ENCODE measurements around the gene FGD6. TPM values are rescaled to one million over a fixed set of nuclear protein-coding genes. Genes with fewer than 3 reads are reported as not detected.

Gene FGD6
- total RNA-seq, 4 donors from 2014 or later: 25.0 to 37.0 (median 32.1) TPM

DNA sequence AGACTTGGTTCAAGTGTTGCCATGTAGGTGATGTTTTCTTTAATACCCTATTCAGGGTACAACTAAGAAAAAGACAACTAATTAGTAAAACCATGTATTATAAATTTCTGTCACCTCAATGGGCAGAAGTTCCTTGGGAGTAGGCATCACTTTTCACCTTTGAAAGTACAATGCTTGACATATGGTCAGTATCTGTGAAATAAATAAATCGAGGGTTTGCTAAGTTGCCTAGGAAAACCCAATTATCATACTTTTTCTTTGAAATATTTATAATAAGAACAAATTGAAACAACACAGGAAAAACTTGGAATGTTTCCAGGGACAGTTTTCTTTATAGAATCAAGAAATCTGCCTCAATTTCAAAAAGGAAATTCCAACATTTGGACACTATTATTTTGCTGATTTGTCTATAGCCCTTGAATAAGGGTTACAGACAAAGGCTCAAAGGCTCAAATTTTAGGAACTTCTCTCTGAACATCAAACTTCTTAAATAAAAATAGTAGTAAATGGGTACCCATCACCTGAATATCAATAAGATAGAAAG is 13.7 kb downstream of the FGD6 start:
- WGBS, 2 donors (ENCODE audit: low coverage in 1 of 2): 57 to 62% methylated on average over 1 of the region's 1 CpG
- Histone ChIP-seq H3K9me3 (no peaks in the 10 kb centered on the region), H3K27me3 (no peaks in the 10 kb centered on the region), H3K36me3 (no peaks in the 10 kb centered on the region), H3K27ac (peak overlapping the region; percentile 62 to 78 (median 75)), H3K4me3 (no peak overlapping the region), H3K4me1 (peaks cover 27 to 81% (median 43%) of the 10 kb centered on the region in 4 donors)
- intact Hi-C loops (cut with DNase I; ENCODE audit: low total_unique reads) (no loop called here), in situ Hi-C loops (cut with MboI; ENCODE audit: low pct_ligation_motif_present in 1 of 4, low pct_unique_long_range_greater_than_20kb in 1 of 4, low sequenced_read_pairs in 3 of 4) (no loop called here)
- TF ChIP-seq EP300 (IDR thresholded peaks at IDR 0.05; ENCODE audit: low read depth) (no peak), POLR2AphosphoS5 (IDR thresholded peaks at IDR 0.05) (no peak), POLR2A (IDR thresholded peaks at IDR 0.05) (no peak)
- no peak for DNase-seq

DNA sequence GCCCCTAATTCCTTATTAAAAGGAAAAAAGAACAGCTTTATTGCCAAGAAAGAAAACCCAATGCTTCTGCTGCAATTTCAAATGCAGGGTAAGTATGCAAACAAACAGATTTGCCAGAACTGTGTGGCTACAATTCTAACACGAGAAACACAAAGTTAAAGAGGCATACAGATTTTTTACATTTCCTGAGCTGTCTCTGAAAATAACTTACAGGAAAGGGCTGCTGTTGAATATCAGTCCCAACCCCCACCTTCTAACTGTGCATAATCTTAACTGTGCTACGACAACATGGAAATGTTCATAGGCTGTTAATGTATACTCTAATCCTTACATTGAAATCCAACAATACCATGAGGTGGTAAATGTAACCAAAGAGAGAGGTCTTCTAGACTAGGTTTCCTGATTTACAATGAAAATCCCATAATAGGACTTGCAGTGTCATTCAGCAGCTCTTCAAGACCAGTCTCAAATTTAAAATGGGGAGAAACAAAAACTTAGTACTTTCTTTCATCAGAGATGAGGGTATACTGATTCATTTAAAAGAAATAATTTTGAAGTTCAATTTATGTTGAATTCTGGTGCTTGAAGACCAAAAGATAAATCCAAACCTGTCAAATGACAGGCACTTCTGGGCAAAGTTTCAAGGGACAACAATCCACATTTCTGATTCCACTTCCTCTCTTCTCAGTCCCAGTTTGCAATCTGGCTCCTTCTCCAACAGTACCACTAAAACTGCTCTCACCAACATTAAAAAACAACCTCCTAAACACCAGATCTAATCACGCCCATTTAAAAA is 14.4 kb downstream of the FGD6 start:
- DNase-seq: no peak
- no peaks in the 10 kb centered on the region for H3K36me3 ChIP-seq
- H3K4me1 ChIP-seq: peaks cover 27 to 81% (median 43%) of the 10 kb centered on the region in 4 donors
- in situ Hi-C loops (cut with MboI; ENCODE audit: low pct_ligation_motif_present in 1 of 4, low pct_unique_long_range_greater_than_20kb in 1 of 4, low sequenced_read_pairs in 3 of 4) (no loop called here), intact Hi-C loops (cut with DNase I; ENCODE audit: low total_unique reads) (no loop called here)
- TF ChIP-seq EP300 (IDR thresholded peaks at IDR 0.05; ENCODE audit: low read depth) (no peak), POLR2A (IDR thresholded peaks at IDR 0.05) (no peak), POLR2AphosphoS5 (IDR thresholded peaks at IDR 0.05) (no peak)
- TF ChIP-seq, protein P1, sequence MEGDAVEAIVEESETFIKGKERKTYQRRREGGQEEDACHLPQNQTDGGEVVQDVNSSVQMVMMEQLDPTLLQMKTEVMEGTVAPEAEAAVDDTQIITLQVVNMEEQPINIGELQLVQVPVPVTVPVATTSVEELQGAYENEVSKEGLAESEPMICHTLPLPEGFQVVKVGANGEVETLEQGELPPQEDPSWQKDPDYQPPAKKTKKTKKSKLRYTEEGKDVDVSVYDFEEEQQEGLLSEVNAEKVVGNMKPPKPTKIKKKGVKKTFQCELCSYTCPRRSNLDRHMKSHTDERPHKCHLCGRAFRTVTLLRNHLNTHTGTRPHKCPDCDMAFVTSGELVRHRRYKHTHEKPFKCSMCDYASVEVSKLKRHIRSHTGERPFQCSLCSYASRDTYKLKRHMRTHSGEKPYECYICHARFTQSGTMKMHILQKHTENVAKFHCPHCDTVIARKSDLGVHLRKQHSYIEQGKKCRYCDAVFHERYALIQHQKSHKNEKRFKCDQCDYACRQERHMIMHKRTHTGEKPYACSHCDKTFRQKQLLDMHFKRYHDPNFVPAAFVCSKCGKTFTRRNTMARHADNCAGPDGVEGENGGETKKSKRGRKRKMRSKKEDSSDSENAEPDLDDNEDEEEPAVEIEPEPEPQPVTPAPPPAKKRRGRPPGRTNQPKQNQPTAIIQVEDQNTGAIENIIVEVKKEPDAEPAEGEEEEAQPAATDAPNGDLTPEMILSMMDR (IDR thresholded peaks at IDR 0.05): no peak
- H3K9me3 ChIP-seq: no peaks in the 10 kb centered on the region
- H3K27me3 ChIP-seq: no peaks in the 10 kb centered on the region
- peak overlapping the region; percentile 62 to 78 (median 75) for H3K27ac ChIP-seq
- WGBS, 2 donors (ENCODE audit: low coverage in 1 of 2): 73 to 78% methylated on average over 1 to 3 of the region's 3 CpGs
- H3K4me3 ChIP-seq: no peak overlapping the region

DNA sequence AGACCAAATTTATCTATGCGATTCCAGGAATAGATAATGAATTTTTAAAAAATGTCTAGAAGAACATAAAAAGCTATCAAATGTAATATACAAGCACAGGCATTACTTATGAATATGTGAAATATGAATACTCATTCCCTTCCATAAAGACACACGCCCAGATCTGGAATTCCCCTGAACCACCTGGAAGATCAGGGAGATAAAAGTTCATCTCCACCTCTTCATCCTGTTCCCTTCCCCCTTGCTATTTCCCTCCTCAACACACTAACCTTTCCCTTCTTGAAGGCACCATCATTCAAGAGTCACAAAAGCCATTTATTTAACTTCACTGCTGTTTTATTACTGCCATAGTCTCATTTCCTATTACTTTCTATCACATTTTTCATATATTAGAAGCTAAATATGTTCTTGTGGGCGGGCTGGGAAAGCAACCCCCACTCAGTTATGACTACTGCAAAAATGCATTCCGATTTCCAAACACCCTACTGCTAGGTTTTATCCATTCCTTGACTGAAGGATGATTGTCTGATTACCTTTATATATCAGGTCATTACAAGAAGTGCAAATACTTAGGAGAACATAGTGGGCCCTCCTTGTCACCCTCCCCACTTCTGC is 16.1 kb downstream of the FGD6 start:
- H3K9me3 ChIP-seq: no peaks in the 10 kb centered on the region
- TF ChIP-seq, protein P1 (IDR thresholded peaks at IDR 0.05): no peak
- no peak for TF ChIP-seq EP300 (IDR thresholded peaks at IDR 0.05; ENCODE audit: low read depth)
- TF ChIP-seq POLR2AphosphoS5 (IDR thresholded peaks at IDR 0.05): no peak
- TF ChIP-seq POLR2A (IDR thresholded peaks at IDR 0.05): no peak
- in situ Hi-C loops (cut with MboI; ENCODE audit: low pct_ligation_motif_present in 1 of 4, low pct_unique_long_range_greater_than_20kb in 1 of 4, low sequenced_read_pairs in 3 of 4): no loop called here
- no peaks in the 10 kb centered on the region for H3K27me3 ChIP-seq
- no peaks in the 10 kb centered on the region for H3K36me3 ChIP-seq
- H3K27ac ChIP-seq: peak overlapping the region; percentile 68 to 82 (median 73)
- peaks cover 27 to 73% (median 42%) of the 10 kb centered on the region in 4 donors for H3K4me1 ChIP-seq
- DNase-seq: no peak
- WGBS, 2 donors (ENCODE audit: low coverage in 1 of 2): 70% methylated on average over 4 of the region's 4 CpGs
- intact Hi-C loops (cut with DNase I; ENCODE audit: low total_unique reads): no loop called here
- H3K4me3 ChIP-seq: peak overlapping the region in 1 of 4 donors; percentile 30

DNA sequence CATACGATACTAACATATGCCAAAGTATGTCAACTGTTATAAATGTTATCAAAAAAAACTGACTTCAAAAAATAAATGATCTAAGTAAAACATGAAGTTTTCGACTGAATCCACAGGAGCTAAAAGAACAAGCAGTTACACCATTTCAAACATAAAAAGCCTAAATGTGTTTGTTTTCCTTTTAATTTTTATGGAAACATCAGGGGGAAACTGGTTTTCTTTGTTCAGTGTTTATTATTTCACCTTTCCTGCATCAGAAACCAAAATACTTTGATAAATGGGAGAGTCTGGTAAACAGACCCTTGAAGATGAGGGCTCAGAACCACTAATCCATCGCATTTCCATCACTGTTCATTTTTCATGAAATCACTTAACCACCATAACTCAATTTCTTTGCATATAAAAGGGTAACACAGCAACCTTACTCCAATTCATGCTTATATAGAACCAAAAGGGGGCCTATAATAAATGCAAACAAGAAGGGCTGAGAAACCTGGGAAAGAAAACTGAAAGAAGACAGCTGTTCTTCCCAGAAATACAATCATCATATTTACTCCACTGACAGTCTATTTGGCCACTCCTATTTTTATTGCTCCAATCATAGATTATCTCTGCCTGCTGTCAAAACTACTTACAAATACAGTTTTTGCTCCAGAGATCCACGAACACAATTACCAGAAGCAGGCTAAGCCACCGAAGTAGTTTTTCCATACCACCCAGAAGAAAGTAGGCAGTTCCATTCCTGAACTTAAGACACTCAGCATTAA is 17.0 kb downstream of the FGD6 start:
- no peaks in the 10 kb centered on the region for H3K9me3 ChIP-seq
- no peaks in the 10 kb centered on the region for H3K36me3 ChIP-seq
- no peak for DNase-seq
- TF ChIP-seq POLR2AphosphoS5 (IDR thresholded peaks at IDR 0.05) (peak in 1 of 3 donors; percentile 17), POLR2A (IDR thresholded peaks at IDR 0.05) (no peak)
- WGBS, 2 donors (ENCODE audit: low coverage in 1 of 2): 50 to 58% methylated on average over 5 of the region's 5 CpGs
- in situ Hi-C loops (cut with MboI; ENCODE audit: low pct_ligation_motif_present in 1 of 4, low pct_unique_long_range_greater_than_20kb in 1 of 4, low sequenced_read_pairs in 3 of 4): no loop called here
- peak overlapping the region in 1 of 4 donors; percentile 30 for H3K4me3 ChIP-seq
- H3K27ac ChIP-seq: peak overlapping the region; percentile 68 to 82 (median 73)
- H3K4me1 ChIP-seq: peaks cover 22 to 64% (median 35%) of the 10 kb centered on the region in 4 donors
- no peaks in the 10 kb centered on the region for H3K27me3 ChIP-seq
- intact Hi-C loops (cut with DNase I; ENCODE audit: low total_unique reads): no loop called here

Measured in transverse colon (tissue), 4 donors.